Activated T-cell treated with anti-CD3 and anti-CD28 coated beads for 48 hours (primary cell): ENCODE data around the gene PCBP3.

Source experiments
- DNase-seq: peaks from one replicate; pipeline ENCODE4 v3.0.0-alpha.2; 2020; ENCODE audit warnings: low read depth

Gene PCBP3

GRCh38 chr21:45875416-45875760 lies 231.9 kb downstream of the PCBP3 start:
- no peak for DNase-seq

GRCh38 chr21:45875881-45876280 lies 232.4 kb downstream of the PCBP3 start:
- DNase-seq, result no peak

- DNase-seq, result no peak
Measured at GRCh38 chr21:45876381-45877170, 233.1 kb downstream of the PCBP3 start.

GRCh38 chr21:45877171-45877438 lies 233.6 kb downstream of the PCBP3 start:
- DNase-seq, result no peak

- DNase-seq, result no peak
Measured at GRCh38 chr21:45877821-45878469, 234.4 kb downstream of the PCBP3 start.

GRCh38 chr21:45880097-45881068 lies 236.9 kb downstream of the PCBP3 start:
- DNase-seq, result peak; percentile 67

GRCh38 chr21:45882645-45883044 lies 239.1 kb downstream of the PCBP3 start:
- no peak for DNase-seq

- no peak for DNase-seq
Measured at GRCh38 chr21:45883090-45883489, 239.6 kb downstream of the PCBP3 start.

- DNase-seq, result no peak
Measured at GRCh38 chr21:45885597-45885929, 242.0 kb downstream of the PCBP3 start.

GRCh38 chr21:45885930-45886601 lies 242.5 kb downstream of the PCBP3 start:
- DNase-seq, result peak; percentile 41

GRCh38 chr21:45886610-45887026 lies 243.1 kb downstream of the PCBP3 start:
- DNase-seq, result no peak

- no peak for DNase-seq
Measured at GRCh38 chr21:45887120-45887611, 243.6 kb downstream of the PCBP3 start.

GRCh38 chr21:45887788-45888187 lies 244.3 kb downstream of the PCBP3 start:
- DNase-seq, result no peak

- DNase-seq, result no peak
Measured at GRCh38 chr21:45888386-45889009, 245.0 kb downstream of the PCBP3 start.

GRCh38 chr21:45889256-45889655 lies 245.7 kb downstream of the PCBP3 start:
- DNase-seq, result no peak

- DNase-seq, result no peak
Measured at GRCh38 chr21:45889961-45890360, 246.4 kb downstream of the PCBP3 start.

GRCh38 chr21:45891388-45892155 lies 248.0 kb downstream of the PCBP3 start:
- no peak for DNase-seq

GRCh38 chr21:45892156-45892915 lies 248.8 kb downstream of the PCBP3 start:
- no peak for DNase-seq

GRCh38 chr21:45892916-45893739 lies 249.6 kb downstream of the PCBP3 start:
- no peak for DNase-seq
